Ishikawa (cell line): Measurements from ENCODE around the gene EYA2.
A peak's percentile ranks its signal among the peaks of the same experiment; 100 is the strongest.

Experiments used
- CEBPB ChIP-seq: IDR thresholded peaks from 2 replicates; pipeline ENCODE4 v1.6.1; 2012
- CREB1 ChIP-seq: IDR thresholded peaks from 2 replicates; pipeline ENCODE4 v1.6.1; 2012; ENCODE audit warnings: low read depth
- EGR1 ChIP-seq: IDR thresholded peaks from 2 replicates; pipeline ENCODE4 v1.6.1; 2012
- EP300 ChIP-seq: IDR thresholded peaks from 2 replicates; pipeline ENCODE4 v1.6.1; 2012; ENCODE audit warnings: borderline replicate concordance
- FOXM1 ChIP-seq: IDR thresholded peaks from 2 replicates; pipeline ENCODE4 v1.6.1; 2012; ENCODE audit warnings: low read depth, borderline replicate concordance
- NFIC ChIP-seq: IDR thresholded peaks from 2 replicates; pipeline ENCODE4 v1.6.1; 2012
- RAD21 ChIP-seq: IDR thresholded peaks from 2 replicates; pipeline ENCODE4 v1.6.1; 2012; ENCODE audit warnings: low read depth
- TAF1 ChIP-seq: IDR thresholded peaks from 2 replicates; pipeline ENCODE4 v1.6.1; 2012; ENCODE audit warnings: low read depth, mild to moderate bottlenecking
- TCF12 ChIP-seq: IDR thresholded peaks from 2 replicates; pipeline ENCODE4 v1.6.1; 2012; ENCODE audit warnings: low read depth
- TEAD4 ChIP-seq: IDR thresholded peaks from 2 replicates; pipeline ENCODE4 v1.6.1; 2012
- YY1 ChIP-seq: IDR thresholded peaks from 2 replicates; pipeline ENCODE4 v1.6.1; 2012; ENCODE audit warnings: low read depth
- ZBTB7A ChIP-seq: IDR thresholded peaks from 2 replicates; pipeline ENCODE4 v1.6.1; 2012; ENCODE audit warnings: low read depth
- TF ChIP-seq, protein P1 (sequence below): IDR thresholded peaks from 2 replicates; pipeline ENCODE4 v1.6.1; 2012
- TF ChIP-seq, protein P2 (sequence below): IDR thresholded peaks from 2 replicates; pipeline ENCODE4 v1.6.1; 2012
- TF ChIP-seq, protein P3 (sequence below): IDR thresholded peaks from 2 replicates; pipeline ENCODE4 v1.6.1; 2012; ENCODE audit warnings: low read depth, mild to moderate bottlenecking

Gene EYA2

DNA sequence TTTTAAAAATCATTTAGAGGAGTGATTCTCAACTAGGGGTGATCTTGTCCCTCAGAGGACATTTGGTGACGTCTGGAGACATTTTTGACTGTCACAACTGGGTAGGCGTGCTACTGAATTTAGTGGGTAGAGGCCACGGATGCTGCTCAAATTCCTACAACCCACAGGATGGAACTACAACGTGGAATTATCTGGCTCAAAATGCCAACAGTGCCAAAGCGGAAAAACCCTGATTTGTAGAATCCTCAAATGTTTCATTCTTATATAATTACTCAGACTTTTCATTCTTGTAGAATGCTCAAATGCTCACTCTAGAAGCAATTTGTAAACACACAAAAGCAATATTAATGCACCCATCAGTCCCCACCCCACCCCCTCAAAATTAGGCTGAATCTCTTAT lies 232.1 kb downstream of the EYA2 start:
- TF ChIP-seq, protein P1, sequence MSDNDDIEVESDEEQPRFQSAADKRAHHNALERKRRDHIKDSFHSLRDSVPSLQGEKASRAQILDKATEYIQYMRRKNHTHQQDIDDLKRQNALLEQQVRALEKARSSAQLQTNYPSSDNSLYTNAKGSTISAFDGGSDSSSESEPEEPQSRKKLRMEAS = no peak
- TF ChIP-seq, protein P2, sequence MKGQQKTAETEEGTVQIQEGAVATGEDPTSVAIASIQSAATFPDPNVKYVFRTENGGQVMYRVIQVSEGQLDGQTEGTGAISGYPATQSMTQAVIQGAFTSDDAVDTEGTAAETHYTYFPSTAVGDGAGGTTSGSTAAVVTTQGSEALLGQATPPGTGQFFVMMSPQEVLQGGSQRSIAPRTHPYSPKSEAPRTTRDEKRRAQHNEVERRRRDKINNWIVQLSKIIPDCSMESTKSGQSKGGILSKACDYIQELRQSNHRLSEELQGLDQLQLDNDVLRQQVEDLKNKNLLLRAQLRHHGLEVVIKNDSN = no peak
- no peak for TF ChIP-seq CREB1
- TF ChIP-seq NFIC = no peak
- no peak for TF ChIP-seq YY1
- no peak for TF ChIP-seq FOXM1
- TF ChIP-seq RAD21 = no peak
- TF ChIP-seq, protein P3, sequence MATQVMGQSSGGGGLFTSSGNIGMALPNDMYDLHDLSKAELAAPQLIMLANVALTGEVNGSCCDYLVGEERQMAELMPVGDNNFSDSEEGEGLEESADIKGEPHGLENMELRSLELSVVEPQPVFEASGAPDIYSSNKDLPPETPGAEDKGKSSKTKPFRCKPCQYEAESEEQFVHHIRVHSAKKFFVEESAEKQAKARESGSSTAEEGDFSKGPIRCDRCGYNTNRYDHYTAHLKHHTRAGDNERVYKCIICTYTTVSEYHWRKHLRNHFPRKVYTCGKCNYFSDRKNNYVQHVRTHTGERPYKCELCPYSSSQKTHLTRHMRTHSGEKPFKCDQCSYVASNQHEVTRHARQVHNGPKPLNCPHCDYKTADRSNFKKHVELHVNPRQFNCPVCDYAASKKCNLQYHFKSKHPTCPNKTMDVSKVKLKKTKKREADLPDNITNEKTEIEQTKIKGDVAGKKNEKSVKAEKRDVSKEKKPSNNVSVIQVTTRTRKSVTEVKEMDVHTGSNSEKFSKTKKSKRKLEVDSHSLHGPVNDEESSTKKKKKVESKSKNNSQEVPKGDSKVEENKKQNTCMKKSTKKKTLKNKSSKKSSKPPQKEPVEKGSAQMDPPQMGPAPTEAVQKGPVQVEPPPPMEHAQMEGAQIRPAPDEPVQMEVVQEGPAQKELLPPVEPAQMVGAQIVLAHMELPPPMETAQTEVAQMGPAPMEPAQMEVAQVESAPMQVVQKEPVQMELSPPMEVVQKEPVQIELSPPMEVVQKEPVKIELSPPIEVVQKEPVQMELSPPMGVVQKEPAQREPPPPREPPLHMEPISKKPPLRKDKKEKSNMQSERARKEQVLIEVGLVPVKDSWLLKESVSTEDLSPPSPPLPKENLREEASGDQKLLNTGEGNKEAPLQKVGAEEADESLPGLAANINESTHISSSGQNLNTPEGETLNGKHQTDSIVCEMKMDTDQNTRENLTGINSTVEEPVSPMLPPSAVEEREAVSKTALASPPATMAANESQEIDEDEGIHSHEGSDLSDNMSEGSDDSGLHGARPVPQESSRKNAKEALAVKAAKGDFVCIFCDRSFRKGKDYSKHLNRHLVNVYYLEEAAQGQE = no peak
- TF ChIP-seq EGR1 = no peak
- TF ChIP-seq EP300 = no peak
- TF ChIP-seq CEBPB = no peak
- no peak for TF ChIP-seq TCF12
- no peak for TF ChIP-seq TEAD4
- TF ChIP-seq TAF1 = no peak
- no peak for TF ChIP-seq ZBTB7A

DNA sequence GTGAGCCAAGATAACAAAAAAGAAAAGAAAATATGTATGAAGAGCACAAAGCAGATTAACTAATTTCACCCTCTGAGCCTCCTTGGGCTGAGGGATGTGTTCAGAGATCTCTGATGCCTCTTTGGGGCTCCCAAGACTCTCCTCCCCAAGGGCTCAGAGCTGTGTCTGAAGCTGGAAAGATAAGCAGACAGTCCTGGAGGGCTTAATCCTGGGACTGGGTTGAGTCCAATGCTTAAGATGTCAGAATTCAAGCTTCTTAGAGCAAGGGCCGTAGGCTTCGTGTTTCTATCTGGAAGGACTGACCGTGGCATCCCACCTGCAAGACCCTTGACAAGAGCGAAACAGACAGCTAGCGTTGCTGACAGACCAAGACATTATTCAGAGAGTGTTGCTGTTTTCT lies 232.9 kb downstream of the EYA2 start:
- TF ChIP-seq TEAD4 (no peak), YY1 (no peak), CREB1 (no peak), EP300 (no peak), ZBTB7A (no peak), TAF1 (no peak), NFIC (no peak), FOXM1 (no peak), CEBPB (no peak)
- TF ChIP-seq, protein P2 = no peak
- TF ChIP-seq, protein P3 = no peak
- TF ChIP-seq, protein P1 = no peak

DNA sequence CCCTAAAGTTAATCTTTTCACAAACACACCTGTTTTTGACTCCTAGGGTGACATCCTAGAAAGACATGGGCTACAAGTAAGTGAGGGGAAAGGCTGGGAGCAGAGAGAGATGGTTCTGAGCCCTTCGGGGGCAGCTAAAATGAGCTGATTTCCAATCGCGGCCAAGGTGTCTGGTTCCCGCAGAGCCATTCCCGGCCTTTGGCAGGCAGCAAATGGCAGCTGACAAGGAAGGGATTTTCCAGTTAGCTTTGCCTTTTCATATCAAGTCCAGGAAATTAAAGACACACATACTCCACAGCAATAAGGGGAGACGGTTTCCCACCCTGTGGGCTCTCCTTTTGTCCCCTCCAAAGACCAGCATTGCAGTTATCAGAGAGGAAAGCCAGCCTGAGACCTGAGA lies 233.4 kb downstream of the EYA2 start:
- TF ChIP-seq EGR1 (no peak), FOXM1 (no peak), NFIC (no peak), CEBPB (no peak)
- TF ChIP-seq, protein P3 = no peak

DNA sequence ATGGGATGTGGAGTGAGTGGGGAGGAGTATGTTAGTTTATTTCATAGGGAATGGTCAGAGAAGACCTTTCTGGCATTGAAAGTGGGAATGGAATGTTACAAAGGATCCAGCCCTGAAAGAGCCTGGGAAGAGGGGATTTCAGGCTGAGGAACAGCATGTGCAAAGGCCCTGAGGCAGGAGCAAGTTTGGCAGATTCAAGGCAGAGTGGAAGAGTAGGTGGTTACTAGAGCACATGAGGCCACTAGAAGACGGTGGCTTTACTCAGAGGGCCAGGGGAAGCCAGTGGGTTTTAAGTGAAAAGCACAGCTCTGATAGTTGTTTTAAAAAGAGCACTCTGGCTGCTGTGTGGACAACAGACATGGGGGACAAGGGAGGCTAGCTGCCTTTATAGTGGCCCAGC lies 234.7 kb downstream of the EYA2 start:
- TF ChIP-seq YY1 (no peak), CREB1 (no peak), ZBTB7A (no peak)

DNA sequence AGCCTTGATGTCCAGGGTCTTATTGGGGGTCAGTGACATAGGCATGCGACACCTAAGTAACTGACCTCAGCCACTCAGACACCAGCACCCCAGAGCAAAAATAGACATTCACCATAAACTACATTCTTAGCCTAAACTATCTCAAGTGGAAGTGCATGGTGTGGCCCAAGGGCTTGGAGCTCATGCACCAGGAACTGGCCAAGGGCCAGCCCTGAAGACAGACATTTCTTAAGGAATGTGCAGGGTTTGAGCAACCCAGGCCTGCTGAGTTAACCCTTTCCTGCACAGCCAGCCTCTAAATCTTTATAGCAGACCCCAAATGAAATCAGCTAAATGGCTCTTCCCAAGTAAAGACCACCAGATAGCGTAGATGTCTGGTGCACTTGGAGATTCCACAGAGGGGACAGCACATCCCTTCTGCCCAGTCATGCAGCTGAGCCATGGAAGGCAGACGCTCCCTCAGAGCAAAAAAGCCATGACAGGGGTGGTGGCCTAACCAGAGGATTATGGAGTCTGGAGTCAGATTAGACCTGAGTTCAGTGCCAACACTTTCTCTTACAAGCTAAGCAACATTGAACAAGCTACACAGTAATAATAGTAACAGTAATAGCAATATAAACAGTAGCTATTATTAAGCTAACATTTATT lies 239.3 kb downstream of the EYA2 start:
- TF ChIP-seq TEAD4 = 0 out of 2 replicates have a peak, but pooled peaks have one; percentile 8
- TF ChIP-seq FOXM1 = no peak
- TF ChIP-seq EP300 = no peak
- peak; percentile 53; the same call in 1 of the 2 replicates for TF ChIP-seq CEBPB
- TF ChIP-seq, protein P2 = no peak
- TF ChIP-seq, protein P1 = no peak
- peak; percentile 69 for TF ChIP-seq NFIC
